Measurements from ENCODE around the gene KDM4D. TPM values are rescaled to one million over a fixed set of nuclear protein-coding genes. Genes with fewer than 3 reads are reported as not detected.

KDM4D gene
- total RNA-seq, 2 donors from 2014 or later, result 1.7 to 3.1 TPM

DNA sequence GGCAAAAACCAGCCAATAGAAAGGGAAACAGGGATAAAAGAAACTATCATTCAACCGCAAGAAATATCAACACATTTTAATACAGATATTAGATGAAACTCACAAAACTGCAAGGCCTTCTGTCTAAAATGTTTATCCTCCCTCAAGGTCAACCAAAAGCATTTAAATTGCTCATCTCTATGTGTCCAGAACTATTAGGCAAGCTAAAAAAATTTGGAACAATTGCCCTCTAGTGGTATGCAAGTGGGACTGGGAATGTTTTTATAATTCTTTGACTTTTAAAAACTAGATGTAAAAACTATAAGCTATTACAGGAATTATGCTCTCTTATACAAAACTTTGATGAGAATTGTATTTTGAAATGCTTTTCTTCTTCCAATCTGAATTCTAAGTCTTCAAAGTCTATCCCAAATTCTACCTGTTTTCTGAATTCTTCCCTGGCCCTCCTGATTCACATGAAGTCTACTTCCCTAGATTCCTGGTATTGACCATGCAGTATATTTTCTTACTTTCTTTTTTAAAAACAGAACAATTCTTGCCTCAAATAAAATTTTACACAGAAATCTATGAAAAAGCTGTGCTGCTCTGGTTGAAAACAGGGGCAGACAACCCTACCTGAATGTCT, 5.1 kb upstream of the KDM4D start:
- H3K27me3 Mint-ChIP-seq (ENCODE audit: insufficient read depth), result no peaks in the 10 kb centered on the region
- Histone ChIP-seq H3K36me3 (ENCODE audit: control insufficient read depth, insufficient read depth, low read length) (peaks cover 82% of the 10 kb centered on the region), H3K9me3 (ENCODE audit: control insufficient read depth, low read length) (no peaks in the 10 kb centered on the region), H3K27me3 (ENCODE audit: control insufficient read depth, insufficient read depth, low read length, poor library complexity, severe bottlenecking) (no peaks in the 10 kb centered on the region), H3K4me3 (ENCODE audit: low read length) (no peak overlapping the region), H3K4me1 (ENCODE audit: control insufficient read depth, insufficient read depth, low read length) (no peaks in the 10 kb centered on the region), H3K27ac (ENCODE audit: low read depth, low read length) (no peak overlapping the region), H3K9ac (ENCODE audit: extremely low read depth, low read length, poor library complexity, severe bottlenecking) (no peak overlapping the region)
- peaks cover 3% of the 10 kb centered on the region for H3K4me1 Mint-ChIP-seq
- no peak overlapping the region for H3K4me3 Mint-ChIP-seq
- no peaks in the 10 kb centered on the region for H3K9me3 Mint-ChIP-seq
- TF ChIP-seq, protein P1, sequence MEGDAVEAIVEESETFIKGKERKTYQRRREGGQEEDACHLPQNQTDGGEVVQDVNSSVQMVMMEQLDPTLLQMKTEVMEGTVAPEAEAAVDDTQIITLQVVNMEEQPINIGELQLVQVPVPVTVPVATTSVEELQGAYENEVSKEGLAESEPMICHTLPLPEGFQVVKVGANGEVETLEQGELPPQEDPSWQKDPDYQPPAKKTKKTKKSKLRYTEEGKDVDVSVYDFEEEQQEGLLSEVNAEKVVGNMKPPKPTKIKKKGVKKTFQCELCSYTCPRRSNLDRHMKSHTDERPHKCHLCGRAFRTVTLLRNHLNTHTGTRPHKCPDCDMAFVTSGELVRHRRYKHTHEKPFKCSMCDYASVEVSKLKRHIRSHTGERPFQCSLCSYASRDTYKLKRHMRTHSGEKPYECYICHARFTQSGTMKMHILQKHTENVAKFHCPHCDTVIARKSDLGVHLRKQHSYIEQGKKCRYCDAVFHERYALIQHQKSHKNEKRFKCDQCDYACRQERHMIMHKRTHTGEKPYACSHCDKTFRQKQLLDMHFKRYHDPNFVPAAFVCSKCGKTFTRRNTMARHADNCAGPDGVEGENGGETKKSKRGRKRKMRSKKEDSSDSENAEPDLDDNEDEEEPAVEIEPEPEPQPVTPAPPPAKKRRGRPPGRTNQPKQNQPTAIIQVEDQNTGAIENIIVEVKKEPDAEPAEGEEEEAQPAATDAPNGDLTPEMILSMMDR (conservative IDR thresholded peaks at IDR 0.05), result peak; percentile 81
- H3K27ac Mint-ChIP-seq, result no peak overlapping the region
- WGBS, 2 experiments (ENCODE audit: insufficient coverage in 1 of 2, insufficient read length in 1 of 2), result 100% methylated on average over 1 of the region's 1 CpG; no CpG with 5 or more reads in 1 of the 2 experiments
- DNase-seq, result no peak
- H3K36me3 Mint-ChIP-seq (ENCODE audit: low read depth), result peaks cover 65% of the 10 kb centered on the region

DNA sequence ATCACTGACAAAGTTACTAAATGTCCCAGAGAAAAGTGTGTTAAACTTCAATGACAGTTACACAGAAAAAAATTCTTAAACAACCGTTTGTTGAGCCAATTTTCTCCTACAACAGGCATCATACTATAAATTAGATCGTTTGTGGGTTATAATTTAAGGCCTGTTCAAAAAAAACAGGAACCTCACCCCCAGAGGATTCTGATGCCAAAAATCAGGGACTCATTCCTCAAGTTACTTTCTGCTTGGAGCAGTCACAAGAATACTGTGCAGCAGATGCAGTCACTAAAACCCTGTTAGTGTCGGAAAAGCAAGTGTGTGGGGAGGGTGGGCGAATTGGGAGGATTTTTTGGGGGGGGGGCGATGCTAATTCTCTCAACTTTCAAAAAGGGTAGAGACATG, 810 bp upstream of the KDM4D start:
- H3K9me3 ChIP-seq (ENCODE audit: control insufficient read depth, low read length), result no peaks in the 10 kb centered on the region
- no peak overlapping the region for H3K27ac ChIP-seq (ENCODE audit: low read depth, low read length)
- peak overlapping the region; percentile 79 for H3K9ac ChIP-seq (ENCODE audit: extremely low read depth, low read length, poor library complexity, severe bottlenecking)
- Mint-ChIP-seq H3K27me3 (ENCODE audit: insufficient read depth) (no peaks in the 10 kb centered on the region), H3K36me3 (ENCODE audit: low read depth) (peaks cover 34% of the 10 kb centered on the region), H3K9me3 (no peaks in the 10 kb centered on the region), H3K4me3 (peak overlapping the region; percentile 91), H3K4me1 (peaks cover 3% of the 10 kb centered on the region), H3K27ac (no peak overlapping the region)
- TF ChIP-seq, protein P1 (conservative IDR thresholded peaks at IDR 0.05), result no peak
- no peaks in the 10 kb centered on the region for H3K27me3 ChIP-seq (ENCODE audit: control insufficient read depth, insufficient read depth, low read length, poor library complexity, severe bottlenecking)
- peak overlapping the region; percentile 94 for H3K4me3 ChIP-seq (ENCODE audit: low read length)
- no peak for DNase-seq
- WGBS, 2 experiments (ENCODE audit: insufficient coverage in 1 of 2, insufficient read length in 1 of 2), result 33% methylated on average over 4 of the region's 5 CpGs; no CpG with 5 or more reads in 1 of the 2 experiments
- H3K36me3 ChIP-seq (ENCODE audit: control insufficient read depth, insufficient read depth, low read length), result peaks cover 42% of the 10 kb centered on the region
- H3K4me1 ChIP-seq (ENCODE audit: control insufficient read depth, insufficient read depth, low read length), result no peaks in the 10 kb centered on the region

DNA sequence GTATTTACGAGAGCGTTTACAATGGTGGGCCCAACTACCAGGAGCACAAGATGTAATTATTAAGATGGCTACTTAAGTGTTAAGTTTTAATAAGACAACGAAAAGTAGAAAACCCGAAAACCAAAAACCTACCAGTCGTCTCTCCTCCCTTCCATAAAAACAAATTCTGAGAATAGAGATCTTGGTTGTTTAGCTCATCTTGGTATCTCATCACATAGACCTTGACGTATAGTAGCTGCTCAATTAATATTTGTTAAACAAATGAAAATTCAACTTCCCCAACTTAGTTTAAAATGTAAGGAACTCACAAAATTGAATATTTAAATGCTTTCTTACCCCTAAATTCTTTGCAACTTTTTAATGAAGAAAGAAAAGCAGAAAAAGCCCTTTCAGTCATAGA, 669 bp downstream of the KDM4D start:
- H3K36me3 Mint-ChIP-seq (ENCODE audit: low read depth), result peaks cover 23% of the 10 kb centered on the region
- Histone ChIP-seq H3K4me3 (ENCODE audit: low read length) (peak overlapping the region; percentile 94), H3K9me3 (ENCODE audit: control insufficient read depth, low read length) (no peaks in the 10 kb centered on the region), H3K36me3 (ENCODE audit: control insufficient read depth, insufficient read depth, low read length) (peaks cover 27% of the 10 kb centered on the region), H3K4me1 (ENCODE audit: control insufficient read depth, insufficient read depth, low read length) (no peaks in the 10 kb centered on the region), H3K9ac (ENCODE audit: extremely low read depth, low read length, poor library complexity, severe bottlenecking) (peak overlapping the region; percentile 79), H3K27me3 (ENCODE audit: control insufficient read depth, insufficient read depth, low read length, poor library complexity, severe bottlenecking) (no peaks in the 10 kb centered on the region), H3K27ac (ENCODE audit: low read depth, low read length) (no peak overlapping the region)
- peaks cover 3% of the 10 kb centered on the region for H3K4me1 Mint-ChIP-seq
- no peak for DNase-seq
- 65% methylated on average over 6 of the region's 6 CpGs; no CpG with 5 or more reads in 1 of the 2 experiments for WGBS, 2 experiments (ENCODE audit: insufficient coverage in 1 of 2, insufficient read length in 1 of 2)
- peak overlapping the region; percentile 91 for H3K4me3 Mint-ChIP-seq
- no peaks in the 10 kb centered on the region for H3K9me3 Mint-ChIP-seq
- H3K27me3 Mint-ChIP-seq (ENCODE audit: insufficient read depth), result no peaks in the 10 kb centered on the region
- peak overlapping the region; percentile 95 for H3K27ac Mint-ChIP-seq
- TF ChIP-seq, protein P1 (conservative IDR thresholded peaks at IDR 0.05), result no peak

Measured in endodermal cell (in vitro differentiated cells).